GM19395 (cell line): ENCODE data around the gene CDK4.
"Not testable (repeated sequence)": the region's sequence is repeated elsewhere in the genome, so short reads cannot be mapped to it uniquely, and the experiment has no call there.

Experiments used
- ATAC-seq: cut with Tn5 transposase; IDR thresholded peaks from one replicate; pipeline ENCODE4 v1.9.1; 2021; ENCODE audit warnings: mild to moderate bottlenecking, moderate library complexity; ENCODE audit not compliant: unreplicated experiment

The CDK4 gene

DNA sequence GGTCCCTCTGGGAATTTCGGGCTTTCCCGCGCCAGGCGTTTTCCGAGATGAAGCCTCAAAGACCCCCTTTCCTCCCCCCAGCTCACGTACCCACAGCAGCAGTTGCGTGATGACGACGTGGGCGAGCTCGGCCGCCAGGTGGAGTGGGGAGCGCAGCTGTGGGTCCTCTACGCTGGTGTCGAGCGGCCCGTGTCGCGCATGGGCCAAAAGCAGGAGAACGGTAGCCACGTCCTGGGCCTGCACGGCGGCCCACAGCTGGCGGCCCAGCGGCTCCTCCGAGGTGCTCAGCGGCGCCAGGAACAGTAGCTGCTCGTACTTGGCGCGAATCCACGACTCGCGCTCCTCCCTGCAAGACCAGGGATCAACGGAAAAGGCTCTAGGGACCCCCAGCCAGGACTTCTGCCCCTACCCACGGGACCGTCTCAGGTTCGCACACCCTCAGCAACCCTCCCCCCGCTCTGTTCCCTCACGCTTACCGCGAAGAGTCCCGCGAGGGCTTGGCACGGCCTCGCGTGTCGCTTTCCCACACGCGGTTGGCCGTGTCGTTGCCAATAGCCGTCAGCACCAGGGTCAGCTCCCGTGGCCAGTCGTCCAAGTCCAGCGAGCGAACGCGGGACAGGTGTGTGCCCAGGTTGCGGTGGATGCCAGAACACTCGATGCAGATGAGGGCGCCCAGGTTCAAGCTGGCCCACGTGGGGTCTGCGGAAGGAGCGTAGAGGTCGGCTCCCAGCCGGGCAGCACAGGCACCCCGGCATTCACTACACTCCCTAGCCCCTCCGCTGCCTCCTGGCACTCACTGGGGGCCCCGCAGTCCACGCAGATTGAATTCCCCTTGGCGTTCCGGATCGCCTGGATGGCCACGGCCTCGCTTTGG lies 25.0 kb downstream of the CDK4 start:
- ATAC-seq, result no peak

DNA sequence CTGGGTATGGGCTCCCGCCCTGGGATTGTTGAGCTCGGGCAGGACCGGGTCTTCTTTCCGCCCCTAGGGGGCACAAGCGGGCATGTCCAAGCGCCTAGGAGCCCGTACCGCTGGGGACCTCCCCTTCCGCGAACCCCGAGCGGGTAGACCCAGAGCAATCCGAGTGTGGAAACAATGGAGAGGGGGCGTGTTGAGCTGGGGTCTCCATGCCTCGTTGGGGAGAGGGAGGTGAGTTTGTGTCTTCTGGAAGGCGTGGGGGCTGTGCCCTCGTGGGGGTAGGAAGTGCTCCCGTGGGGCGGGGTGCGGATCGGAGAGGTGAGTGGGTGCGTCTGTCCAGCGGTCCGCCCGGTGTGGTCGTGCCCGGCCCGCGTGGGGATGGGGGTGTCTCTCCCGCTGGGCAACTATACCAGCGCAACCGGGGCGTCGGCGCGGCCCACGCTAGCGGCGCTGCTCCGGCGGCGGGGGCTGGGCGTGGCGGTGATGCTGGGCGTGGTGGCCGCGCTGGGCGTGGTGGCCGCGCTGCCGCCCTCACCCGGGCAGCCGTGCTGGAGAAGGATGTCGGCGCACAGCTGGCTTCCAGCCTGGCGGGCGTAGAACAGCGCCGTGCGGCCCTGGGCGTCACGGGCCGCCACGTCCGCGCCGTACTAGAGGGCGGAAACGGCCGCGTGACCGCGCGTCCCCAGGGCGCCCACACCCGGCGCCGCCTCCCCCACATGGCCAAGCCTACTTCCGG lies 25.8 kb downstream of the CDK4 start:
- no peak for ATAC-seq

GRCh38 chr12:57725851-57726150 lies 26.3 kb downstream of the CDK4 start:
- ATAC-seq, result no peak

DNA sequence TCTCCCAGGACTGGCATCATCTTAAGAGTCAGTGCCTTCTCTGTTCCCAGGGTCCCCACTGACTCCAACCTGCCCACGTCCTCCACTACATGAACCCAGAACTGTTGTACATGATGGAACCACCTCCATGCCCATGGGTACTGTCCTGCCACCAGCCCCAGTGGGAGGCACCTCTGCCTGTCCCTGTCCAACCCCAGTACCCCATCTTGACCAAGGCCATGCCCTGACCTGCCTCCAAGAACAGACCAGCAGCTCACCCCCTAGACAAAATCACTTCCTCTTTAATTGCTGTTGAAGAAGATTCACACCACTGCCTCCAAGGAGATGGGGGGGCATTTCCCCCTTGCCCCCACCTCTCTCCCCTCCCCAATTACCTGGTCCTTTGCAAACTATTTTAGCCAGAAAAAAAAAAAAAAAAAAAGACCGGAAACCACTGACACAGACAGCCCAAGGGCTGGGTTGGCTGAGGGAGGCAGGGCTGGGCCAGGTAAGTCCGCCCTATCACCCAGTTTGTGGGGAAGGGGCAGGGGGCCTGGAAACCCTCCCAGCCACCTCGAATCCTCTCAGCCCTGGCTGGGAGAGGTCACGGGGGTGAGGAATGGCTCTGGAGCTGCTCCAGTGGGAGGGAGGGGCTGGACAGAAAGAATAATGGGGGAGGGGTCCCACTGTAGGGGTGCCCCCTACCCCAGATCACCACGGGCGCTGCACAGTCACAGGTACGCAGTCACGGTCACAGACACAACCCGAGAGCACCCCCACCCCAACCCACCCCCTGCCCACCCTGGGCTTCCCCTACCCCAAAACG lies 27.0 kb downstream of the CDK4 start:
- no peak for ATAC-seq

DNA sequence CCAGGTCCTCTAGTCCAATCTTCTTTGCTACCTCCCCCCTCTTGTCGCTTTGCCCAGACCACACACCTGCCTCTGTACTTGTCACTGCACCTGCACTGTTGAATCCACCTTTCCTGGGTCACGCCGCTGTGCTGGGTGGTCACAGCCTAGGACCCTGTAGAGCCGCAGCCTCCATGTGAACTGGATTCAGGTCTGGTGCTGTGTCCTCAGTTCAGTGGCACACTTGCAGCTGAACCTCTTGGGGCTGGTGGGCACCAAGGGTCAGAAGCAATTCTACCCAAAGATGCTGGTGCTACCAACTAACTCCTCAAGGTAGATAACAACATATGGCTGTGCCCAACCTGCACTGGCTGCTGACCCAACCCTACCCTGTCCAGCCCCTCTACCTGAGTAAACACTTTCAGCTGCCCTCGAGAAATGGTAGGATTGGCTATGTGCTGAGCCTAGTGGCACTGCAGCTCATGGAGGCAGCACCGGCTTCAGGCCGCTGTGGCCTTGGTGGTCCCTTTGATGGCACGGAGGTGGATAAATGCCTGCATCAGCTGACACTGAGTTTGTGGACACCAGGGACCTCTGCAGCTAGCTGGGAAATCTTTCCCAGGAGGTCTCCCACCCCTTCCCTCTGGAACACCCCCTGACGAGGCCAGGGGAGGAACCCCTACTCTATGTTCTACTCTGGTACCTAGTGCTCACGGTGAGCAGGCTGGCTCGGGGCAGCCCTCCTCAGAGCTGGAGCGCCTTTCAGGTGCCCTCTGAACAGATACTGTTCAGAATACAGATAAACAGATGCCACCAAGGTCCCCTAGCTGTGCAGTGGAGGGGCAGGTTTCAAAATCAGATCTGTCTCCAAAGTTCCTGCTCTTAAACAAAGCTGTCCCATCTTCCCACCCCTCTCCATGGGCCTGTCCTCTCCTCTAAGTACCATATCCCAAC lies 27.8 kb downstream of the CDK4 start:
- no peak for ATAC-seq

- no peak for ATAC-seq
These were observed 28.5 kb downstream of the CDK4 start for GRCh38 chr12:57723630-57723962.

DNA sequence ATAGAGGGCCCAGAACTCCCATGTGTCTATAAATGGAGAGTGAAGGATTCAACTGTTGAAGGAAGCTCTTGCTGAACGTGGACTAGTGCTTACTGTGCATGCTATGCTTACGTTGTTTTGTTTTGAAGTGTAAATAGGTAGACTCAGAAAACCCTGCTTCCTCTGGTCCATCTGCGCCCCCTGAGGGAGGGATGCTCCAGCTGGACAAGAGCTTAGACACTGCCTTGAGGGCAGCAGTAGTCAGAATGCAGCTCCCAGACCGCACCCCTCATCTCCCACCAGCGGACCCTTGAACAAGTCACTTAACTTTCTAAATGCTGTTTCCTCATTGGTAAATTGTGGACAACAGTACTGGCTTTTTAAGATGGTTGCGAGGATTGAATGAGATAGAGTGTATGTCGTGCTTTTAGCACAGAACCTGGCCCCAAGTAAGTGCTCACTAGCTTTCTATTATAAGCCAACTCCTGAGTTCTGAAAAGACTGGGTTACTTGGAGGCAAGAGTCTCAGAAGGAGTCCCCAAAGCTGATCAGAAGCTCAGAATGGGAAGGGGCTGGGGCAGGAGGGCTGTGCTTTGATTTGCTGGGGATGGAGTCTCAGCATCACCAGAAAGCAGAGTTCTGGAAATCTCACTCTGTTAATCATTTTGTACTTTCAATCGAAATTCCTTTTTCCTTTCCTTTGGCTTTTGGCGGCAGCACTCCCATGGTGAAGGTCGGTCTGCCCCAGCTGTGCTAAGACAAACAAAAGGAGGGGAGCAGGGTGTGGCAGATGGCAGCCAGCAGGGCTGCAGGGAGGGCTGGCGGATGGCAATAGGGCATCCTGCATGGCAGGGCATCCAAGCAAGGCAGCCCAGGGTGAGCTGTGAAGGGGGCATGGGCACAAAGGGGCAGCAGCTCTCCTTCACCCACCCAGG lies 29.1 kb downstream of the CDK4 start:
- ATAC-seq, result no peak

DNA sequence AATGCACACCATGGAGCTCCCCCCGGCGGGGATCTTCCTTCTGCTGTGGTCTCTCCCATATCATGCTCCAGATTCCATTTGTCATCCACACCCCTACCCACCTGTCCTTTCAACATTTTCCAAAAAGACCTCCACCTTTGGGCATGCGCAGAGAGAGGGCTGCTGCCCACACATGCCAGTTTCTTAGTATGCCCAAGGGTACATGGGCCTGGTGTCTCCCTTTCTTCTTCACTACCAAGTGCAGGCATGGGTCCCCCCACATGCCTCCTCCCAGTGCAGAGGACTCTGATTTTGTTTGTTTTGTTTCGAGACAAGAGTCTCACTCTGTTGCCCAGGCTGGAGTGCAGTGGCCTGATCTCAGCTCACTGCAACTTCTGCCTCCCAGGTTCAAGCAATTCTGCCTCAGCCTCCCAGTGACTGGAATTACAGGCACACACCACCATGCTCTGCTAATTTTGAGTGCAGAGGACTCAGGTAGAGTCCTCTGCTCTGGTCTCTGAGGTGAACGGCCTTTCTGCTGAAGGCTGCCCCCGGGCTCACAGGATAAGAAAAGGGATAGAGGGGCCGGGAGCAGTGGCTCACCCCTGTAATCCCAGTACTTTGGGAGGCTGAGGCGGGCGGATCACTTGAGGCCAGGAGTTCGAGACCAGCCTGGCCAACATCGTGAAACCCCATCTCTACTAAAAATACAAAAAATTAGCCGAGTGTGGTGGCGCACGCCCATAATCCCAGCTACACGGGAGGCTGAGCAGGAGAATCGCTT lies 30.1 kb downstream of the CDK4 start:
- ATAC-seq, result not testable (repeated sequence)

- ATAC-seq, result no peak
These were observed 31.2 kb downstream of the CDK4 start for GRCh38 chr12:57720606-57721595.

- no peak for ATAC-seq
These were observed 32.1 kb downstream of the CDK4 start for GRCh38 chr12:57719777-57720605.

DNA sequence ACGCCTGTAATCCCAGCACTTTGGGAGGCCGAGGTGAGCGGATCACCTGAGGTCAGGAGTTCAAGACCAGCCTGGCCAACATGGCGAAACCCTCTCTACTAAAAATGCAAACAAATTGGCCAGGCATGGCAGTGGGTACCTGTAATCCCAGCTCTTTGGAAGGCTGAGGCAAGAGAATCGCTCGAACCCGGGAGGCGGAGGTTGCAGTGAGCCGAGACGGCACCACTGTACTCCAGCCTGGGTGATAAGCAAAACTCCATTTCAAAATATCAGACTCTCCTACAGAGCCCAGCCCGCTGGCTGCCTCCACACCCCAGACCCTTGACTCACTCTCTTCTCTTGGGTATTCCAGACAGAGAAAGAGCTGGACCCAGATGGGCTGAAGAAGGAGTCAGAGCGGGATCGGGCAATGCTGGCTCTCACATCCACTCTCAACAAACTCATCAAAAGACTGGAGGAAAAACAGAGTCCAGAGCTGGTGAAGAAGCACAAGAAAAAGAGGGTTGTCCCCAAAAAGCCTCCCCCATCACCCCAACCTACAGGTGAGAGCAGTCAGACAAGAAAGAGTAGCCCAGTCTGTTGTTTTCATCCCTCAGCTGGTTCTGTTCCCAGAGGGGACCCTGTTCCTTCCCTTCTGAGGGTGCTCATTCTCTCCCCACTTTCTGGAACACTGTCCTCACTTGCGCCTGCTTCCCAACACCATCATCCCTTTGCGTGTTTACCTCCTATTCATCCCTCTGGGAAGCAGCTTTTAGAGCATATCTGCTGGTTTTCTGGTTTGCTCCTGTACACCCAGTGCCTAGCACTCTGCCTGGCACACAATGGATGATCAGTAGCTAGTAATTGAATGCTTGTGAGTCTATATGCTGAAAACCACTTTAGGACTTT lies 33.2 kb downstream of the CDK4 start:
- ATAC-seq, result no peak

- ATAC-seq, result no peak
These were observed 34.1 kb downstream of the CDK4 start for GRCh38 chr12:57717846-57718640.

DNA sequence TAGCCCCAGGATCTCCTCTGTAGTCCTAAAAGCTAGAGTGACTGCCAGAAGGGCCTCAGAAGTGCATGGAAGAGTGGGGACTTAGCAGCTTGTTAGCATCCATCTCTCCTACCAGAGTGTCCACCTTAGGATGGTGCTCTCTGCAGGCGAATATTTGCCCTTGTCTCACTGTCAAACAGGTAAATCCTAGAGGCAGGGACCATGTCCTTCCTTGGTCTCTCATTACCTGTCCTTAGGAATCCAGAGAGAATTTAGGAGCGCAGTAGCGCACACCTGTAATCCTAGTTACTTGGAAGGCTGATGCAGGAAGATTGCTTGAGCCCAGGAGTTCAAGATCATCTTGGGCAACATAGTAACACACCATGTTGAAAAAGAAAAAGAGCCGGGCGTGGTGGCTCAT lies 35.0 kb downstream of the CDK4 start:
- no peak for ATAC-seq

GRCh38 chr12:57716305-57716704 lies 35.8 kb downstream of the CDK4 start:
- no peak for ATAC-seq

GRCh38 chr12:57715786-57716185 lies 36.3 kb downstream of the CDK4 start:
- ATAC-seq, result no peak
